Measurements from ENCODE around the gene PLD1.

Gene PLD1

DNA sequence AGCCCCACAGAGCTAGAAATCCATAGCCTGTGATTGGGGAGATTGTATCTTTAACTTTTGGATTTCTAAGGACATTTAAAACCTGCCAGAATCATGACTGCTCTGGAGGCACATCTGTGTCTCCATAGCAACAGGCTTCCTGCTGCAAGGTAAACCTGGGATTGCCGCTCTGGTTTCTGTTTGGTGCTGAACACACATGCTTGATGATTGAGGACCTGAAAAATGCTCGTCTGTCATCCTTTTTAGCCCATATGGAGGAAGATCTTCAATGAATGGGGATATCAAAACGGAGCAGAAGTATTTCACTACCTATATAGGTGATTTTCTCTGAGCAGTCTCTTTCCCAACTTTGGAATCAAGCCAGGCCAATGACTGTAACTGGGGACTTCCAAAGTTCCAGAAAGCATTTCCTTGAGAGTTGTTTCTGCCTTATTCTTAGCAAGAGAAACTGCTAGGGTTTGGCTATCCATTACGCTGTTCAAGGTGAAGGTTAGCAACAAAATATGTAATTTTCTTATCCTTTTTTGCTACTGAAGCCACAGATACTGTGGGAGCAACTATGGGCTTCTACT, 253.6 kb downstream of the PLD1 start:
- DNase-seq: no peak

DNA sequence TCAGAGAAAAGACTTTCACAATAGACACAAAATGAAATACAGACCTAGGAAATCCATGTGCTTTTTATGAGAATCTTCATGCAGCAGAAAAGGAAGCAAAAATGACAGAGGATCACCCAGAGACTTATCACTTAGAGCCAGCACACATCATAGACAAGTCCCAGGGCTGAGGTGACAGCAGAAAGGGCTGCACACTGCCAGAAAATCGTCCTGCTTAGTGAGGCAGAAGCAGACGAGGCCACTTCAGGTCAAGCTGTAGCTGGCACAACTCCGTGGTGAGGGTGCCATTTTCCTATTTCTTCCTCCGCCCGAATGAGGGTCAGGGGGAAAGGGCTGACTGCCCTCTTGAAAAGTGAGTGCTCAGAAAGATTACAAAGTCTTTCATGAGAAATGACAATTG, 254.1 kb downstream of the PLD1 start:
- no peak for DNase-seq

DNA sequence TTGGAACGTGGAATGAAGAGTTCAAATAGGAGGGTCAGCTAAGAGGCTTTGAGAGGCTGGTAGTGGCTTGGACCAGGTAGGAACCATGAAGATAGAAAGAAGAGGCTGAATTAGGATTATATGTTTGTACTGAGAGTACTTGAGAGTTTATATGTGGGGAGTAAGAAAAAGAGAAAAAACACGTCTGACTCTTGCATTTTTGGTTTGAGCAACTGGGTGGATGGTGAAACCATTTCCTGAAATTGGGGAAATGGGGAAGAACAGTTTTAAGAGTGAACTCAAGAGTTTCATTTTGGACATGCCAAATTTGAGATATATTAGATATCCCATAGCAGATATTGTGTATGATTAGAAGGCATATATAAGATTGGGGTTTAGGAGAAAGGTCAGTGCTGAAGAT, 257.2 kb downstream of the PLD1 start:
- peak in 1 of 2 donors; percentile 27 for DNase-seq

DNA sequence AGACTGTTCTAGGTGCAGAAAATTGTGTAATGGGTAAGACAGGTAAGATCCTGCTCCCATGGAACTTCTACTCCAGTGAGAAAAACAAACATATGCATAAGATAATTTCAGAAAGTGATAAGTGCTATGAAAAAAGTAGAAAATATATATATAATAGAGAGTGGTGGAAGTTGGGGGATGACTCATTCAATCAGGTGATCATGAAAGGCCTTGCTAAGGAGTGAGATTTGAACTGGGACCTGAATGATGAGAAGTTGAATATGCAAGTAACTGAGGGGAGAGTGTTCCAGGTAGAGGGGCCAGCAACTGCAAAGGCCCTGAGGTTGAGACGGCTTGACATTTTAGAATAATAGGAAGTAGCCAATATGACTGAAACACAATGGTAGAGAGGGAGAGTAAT, 257.8 kb downstream of the PLD1 start:
- no peak for DNase-seq

DNA sequence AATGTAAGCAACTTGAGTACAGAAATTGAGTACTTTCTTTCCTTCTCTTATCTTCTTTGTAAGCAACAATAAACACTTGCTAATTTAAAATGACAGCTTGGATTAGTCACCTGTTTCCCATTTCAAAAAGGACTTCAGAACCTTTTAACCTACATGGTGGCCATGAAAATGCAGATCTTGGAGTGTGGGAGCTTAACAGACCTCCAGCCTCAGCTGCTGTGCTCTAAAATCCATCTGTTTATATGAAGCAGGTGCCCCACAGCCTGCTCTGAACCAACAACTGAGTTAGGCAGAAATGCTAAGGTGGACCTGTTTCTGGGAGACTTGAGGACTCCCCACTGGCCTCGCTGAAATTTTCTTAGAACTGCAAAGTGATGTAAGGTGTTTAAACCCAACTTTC, 259.0 kb downstream of the PLD1 start:
- no peak for DNase-seq

Measured in bone marrow (tissue), 2 donors.